Amniotic stem cell (primary cell): ENCODE data around the gene EDAR.

Experiments
- DNase-seq: peaks from one replicate; lab custom pipeline; 2025; lab: John Stamatoyannopoulos, UW

EDAR gene

GRCh38 chr2:108940156-108940555, 48.9 kb downstream of the EDAR start:
- no peak for DNase-seq

DNA sequence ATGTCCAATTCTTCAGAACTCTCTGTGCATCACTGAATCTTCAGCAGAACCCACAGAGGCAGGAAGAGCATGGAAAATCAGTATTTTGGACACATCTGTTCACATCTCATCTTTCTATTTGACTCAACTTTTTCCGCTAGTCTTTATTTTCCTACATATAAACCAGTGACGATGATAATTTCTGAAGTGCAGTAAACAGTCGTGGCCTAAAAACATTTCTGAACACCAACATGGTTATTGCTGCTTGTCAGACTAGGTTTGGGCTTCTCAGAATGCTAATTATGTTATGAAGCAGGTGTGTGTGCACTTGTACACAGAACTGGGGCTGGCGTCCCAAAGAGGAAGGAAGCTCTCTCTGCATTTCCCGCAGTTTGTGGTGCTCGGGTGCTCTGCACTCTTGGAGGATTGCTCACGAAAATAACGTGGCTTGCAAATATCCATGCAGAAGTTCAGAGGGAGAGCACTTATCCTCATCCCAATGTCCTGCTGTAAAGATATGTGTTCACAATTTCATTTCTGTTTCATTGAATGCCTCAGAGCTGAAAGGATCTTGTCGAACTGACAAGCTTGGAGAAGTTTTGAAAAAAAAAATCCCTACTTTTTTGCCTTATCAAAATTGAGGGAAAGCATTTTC, 50.8 kb downstream of the EDAR start:
- no peak for DNase-seq

- DNase-seq: no peak
Measured at GRCh38 chr2:108937367-108938017, 51.5 kb downstream of the EDAR start.

- no peak for DNase-seq
Measured at GRCh38 chr2:108936866-108937265, 52.2 kb downstream of the EDAR start.

DNA sequence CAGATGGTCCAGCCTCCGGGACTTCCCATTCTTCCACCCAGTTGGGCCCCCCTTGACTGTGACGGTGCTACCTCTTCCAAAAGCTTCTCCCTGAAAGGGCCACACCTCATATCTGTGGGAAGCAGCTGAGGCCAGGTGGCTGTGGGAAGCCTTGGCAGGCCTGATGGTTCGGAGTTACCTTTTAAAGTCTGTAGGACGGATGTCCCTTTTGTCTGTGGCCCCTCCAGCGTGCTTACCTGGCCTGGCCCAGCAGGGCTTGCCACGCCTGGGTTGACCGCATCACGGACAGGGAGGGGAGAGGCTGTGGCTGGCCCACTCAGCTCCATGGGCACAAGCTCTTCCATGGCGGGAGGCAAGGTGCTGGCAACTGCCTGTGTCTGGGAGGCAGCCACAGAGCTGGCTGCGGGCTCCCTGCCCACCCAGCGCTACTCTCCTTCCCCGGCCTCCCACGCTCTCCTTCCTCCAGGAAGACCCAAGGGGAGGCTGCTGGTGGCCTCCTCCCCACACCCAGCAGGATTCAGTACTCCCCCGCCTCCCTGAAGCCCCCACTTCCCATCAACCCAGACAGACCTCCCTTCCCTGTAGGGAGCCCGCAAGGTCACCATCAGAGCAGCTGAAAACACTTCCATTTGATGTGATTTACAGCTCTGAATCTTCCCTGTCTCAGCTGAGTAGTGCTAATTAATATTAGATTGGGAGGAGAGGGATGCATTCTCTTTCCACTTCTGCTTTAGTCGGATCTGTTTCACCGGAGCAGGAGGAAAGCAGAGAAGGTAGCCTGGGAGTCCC, 52.8 kb downstream of the EDAR start:
- no peak for DNase-seq

DNA sequence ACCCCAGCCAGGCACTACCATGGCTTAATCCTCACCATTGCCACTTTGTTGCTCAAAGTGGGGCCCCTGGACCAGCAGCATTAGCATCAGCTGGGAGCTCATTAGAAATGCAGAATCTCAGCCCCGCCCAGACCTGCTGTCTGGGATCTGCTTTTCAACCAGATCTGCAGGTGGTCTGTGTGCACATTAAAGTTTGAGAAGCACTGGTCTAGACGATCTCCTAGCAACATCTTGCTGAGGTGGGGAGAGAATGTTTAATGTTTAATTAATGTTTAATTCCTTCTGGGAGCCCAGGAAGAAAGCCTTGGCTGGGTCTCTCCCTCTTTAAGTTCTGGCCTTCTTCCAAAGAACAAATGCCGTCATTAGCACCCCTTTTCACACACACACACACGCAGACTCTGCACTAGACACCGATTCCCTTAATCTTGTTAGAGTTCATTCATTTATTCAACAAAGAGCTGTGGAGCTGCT, 53.7 kb downstream of the EDAR start:
- DNase-seq: no peak

DNA sequence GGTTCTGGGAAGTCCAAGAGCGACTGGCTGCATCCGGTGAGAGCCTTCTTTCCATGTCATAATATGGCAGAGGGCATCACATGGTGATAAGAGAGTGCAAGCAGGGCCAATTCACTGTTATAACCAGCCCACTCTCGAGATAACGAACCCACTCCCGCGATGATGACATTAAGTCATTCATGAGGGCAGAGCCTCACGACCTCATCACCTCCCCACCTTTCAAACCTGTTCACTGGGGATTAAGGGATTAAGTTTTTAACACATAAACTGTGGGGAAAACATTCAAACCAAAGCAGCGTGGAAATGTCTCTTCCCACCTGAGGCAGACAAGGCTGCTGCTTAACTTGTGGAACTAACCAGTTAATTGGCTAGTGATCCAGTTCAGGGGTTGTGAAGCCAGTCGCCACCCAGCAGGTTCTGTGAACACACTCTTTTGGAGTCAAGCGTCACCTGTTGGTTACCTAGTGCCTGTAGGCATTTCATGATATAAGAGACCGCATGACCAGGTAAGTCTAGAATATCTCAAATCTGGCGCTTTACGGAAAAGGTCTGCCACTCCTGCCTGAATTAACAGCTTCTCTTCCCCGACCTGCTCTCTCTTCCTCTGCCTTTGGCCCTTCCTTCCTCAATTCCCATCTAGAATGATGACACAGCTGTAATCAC, 54.3 kb downstream of the EDAR start:
- DNase-seq: no peak

- DNase-seq: no peak
Measured at GRCh38 chr2:108934151-108934550, 54.9 kb downstream of the EDAR start.

GRCh38 chr2:108933691-108934117, 55.3 kb downstream of the EDAR start:
- no peak for DNase-seq

GRCh38 chr2:108932736-108933332, 56.2 kb downstream of the EDAR start:
- DNase-seq: no peak

DNA sequence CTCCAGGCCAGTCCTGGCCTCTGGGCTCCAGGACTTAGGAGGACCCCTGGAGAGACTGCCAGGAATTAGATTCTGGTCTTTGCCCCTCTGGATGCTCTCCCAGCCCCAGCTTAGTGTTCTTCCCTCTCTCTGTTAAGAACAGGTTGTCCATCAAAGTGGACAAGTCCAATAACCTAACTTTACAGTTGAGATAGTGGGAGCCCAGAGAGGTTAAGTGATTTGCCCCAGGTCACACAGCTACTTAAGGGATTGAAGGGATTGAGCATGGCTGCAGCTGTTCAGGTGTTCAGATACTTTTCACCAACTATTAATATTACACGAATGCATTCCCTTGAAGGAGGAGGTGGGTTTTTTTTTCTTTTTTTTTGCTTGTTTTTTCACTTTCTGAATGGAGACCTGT, 57.6 kb downstream of the EDAR start:
- no peak for DNase-seq

DNA sequence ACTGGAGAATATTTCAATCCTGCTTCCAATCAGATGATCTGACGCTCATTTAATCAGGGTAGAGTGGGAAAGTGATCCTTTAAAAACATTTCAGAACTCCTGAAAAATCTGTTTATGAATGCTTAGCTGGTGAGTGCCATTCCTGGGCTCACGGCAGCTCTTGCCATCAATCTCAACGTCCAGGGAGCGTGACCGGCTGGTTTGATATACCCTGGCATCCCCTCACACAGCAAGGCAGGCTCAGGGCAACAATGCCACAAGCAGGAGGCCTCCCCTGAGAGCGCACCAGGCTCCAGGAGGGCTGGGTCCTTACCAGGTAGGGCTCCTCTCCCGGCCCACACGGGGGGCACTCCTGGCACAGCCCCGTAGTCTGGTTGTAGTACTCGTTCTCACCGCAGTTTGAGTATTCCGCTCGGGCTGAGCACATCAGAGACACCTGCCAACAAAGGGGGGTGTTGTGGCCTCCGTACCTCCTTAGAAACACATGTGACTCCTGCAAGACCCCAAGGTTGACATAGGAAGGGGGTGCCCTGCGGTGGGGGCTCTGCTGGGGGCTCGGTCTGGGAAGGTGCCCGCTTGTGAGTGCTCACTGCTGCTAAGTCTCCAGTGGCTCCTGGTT, 59.1 kb downstream of the EDAR start:
- DNase-seq: no peak

DNA sequence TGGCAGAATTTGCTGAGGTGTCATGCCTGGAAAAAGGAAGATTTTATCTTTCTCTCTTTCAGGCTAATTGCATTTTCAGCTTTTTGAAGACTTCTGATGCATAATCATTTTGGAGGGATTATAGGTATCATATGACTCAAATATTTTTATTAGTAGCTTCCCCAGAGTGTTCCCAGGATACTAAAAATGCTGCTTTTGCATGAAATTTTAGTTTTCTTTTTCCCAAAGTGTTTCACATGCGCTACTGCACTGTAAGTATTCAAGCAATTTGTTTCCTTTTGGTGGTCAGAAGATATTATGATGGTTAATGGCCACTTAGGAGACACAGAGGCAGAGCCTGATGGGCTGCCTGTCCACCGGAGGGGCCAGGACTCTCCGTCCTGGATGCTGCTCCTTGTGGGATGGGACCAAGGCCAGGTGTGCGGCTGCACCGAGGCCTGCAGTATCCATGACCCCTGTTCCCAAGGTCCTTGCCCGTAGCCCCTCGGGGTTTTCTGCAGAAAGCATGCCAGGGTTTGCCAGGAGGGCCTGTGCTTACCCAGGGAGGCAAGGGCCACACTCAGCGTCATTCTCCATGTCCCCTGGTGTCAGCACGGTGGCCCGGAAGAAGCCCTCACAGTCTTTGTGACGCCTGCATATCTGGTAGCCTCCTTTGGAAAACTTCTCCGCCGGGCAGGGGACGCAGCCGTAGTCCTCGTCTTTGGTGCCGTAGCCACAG, 60.2 kb downstream of the EDAR start:
- no peak for DNase-seq

DNA sequence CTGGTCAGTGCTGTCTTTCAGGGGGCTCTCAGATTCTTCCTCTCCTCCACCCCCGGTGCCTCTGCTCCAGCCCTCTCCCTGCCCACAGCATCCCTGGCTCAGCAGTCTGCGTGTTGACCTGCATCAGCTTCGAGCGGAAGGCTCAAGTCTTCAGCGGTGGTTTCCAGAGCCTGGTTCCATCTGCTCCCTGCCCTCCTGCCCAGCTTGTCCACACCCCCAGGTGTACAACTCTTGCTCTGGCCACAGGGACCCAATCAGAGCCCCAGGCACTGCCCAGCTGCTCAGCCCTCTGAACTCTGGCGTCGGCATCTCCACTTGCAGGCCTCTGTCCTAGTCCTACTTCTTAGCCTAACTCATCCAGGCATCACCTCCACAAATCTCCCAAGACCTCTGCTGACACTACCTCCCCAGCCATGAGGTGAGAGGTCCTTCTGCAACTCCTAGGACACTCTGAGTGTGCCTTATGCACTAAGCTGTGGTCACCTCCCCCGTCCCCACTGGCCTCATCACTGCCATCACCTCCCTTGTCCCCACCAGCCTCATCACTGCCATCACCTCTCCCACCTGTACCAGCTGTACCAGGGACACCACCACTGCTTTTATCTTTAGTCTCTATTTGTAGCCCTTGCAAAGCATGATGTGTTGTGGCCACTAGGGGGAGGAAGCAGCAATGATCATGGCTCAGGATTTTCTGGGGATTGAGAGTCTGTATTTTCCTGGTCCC, 60.9 kb downstream of the EDAR start:
- DNase-seq: peak; percentile 35

DNA sequence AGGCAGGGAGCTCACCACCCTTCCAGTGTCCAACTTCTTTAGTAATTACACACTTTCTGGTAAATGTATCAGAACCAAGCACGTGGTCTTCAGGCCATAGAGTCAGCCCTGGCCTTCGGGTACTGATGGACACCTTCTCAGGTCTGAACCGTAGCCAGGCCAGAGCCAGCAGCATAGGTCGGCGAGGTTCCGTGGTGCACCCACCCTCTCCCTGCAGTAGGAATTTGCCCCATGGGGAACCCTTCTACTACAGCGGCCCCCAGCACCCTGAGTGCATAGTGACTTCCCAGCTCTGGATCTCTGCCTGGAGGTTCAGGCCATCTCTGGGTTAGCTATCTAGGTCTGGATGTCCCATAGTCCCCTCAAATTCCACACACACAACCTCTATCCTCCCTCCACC, 61.6 kb downstream of the EDAR start:
- no peak for DNase-seq

DNA sequence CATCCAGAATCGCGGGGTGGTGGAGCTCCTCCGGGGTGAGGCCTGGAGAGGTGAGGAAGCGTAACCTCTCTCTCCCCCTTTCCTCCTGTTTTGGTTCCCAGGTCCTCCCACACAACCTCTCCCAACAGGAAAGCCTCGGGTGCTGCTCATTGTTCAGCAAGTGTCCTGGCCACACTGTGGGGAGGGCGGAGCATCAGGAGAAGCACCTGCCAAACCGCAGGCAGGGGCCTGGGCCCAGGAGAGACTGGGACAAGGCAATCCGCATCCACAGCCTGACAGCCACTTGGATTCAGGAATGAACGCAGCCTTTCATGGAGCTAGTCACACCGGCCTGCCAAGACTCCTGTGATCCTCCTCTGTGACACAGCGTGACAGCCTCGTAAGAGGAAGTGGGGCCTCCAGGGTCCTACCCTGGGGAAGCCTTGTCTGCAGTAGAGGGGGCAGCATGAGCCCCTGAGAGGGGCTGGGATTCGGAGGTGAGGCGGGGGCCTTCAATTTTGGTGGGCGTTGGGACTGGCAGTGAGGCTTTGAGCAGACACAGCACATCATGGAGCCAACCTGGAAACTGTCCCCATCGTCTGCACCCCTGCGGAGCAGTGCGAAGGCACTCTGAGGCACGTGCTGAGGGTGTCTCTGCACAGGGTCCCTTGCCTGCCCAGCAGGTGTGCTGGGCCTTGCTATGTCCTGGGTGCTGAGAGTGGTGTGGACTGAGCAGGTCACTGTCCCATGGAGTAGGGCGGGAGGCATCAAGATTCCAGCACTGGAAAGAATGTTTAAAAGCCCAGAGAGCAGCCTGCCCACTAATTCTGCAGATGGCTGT, 62.2 kb downstream of the EDAR start:
- no peak for DNase-seq

DNA sequence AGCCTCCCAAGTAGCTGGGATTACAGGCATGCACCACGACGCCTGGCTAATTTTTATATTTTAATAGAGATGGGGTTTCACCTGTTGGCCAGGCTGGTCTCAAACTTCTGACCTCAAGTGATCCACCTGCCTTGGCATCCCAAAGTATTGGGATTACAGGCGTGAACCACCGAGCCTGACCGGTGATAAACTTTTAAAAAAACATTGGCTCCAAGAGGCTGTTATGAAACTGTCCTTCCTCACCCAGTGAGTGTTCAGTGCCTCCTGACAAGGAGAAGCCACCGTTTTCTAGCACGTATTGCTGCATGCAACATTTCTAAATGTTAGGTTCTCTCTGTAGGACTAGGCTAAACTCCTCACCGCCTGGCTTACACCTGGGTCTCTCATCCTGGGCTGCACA, 63.3 kb downstream of the EDAR start:
- DNase-seq: no peak

DNA sequence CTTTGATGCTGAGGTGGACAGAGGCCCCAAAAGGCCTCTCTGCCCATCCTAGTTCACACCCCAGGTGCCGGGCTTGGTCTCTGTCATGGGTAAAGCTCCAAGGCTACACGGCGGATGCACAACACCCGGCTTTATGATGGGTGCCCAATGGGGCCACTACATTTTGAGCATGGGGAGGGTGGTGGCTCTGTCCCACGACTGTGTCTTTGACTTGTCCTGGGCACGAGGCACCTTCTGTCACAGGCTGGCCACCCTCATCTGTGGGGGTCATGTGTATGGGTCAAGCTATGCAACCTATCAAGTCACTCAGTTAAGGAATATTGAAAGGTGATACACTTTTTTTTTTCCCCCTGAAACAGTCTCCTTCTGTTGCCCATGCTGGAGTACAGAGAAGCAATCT, 63.7 kb downstream of the EDAR start:
- DNase-seq: no peak

DNA sequence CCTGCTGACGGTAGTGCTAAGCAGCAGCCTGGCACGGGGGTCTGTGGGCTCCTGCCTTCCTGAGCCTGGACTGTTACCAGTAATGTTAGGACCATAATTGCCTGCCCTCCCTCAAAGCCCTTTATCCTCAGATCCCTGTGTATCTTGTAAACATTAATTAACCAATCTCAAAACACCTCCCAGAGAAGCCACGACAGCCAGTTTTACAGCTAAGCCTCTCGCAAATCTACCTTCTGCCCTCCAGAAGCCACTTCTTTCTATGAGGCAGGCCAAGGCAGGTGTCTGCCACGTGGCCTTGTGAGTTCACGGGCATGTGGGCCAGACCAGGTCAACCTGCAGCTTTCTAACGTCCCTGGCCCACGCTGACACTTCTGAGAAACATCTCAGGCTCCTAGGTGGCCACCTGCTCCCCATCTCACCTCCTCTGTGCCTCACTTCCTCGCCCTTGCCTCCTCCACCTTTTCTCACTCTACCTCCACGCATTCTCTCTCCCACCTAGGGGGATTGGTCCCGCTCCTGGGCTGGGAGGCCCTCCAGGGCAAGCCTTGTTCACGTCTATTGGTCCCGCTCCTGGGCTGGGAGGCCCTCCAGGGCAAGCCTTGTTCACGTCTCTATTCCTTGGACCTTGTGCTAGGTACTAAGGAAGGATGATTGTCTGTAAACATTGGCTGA, 64.3 kb downstream of the EDAR start:
- no peak for DNase-seq
